Duodenal mucosa (tissue), 2 donors: Measurements from ENCODE around the gene ZNF628.
A peak's percentile ranks its signal among the peaks of the same experiment; 100 is the strongest.

Experiments used
- H3K27ac ChIP-seq: one replicate; pipeline ENCODE4 v1.7.0; 2013; ENCODE audit warnings: low read depth, low read length
- H3K27me3 ChIP-seq, 2 donors: one replicate each; pipeline ENCODE4 v1.7.0; 2013; ENCODE audit warnings: low read length in 2 of 2, control low read depth in 1 of 2; ENCODE audit not compliant: insufficient read depth in 2 of 2, control insufficient read depth in 1 of 2
- H3K36me3 ChIP-seq, 2 donors: one replicate each; pipeline ENCODE4 v1.7.0; 2013; ENCODE audit warnings: low read length in 2 of 2, control low read depth in 1 of 2; ENCODE audit not compliant: insufficient read depth in 2 of 2, control insufficient read depth in 1 of 2
- H3K4me1 ChIP-seq, 2 donors: one replicate each; pipeline ENCODE4 v1.7.0; 2013; ENCODE audit warnings: low read length in 2 of 2, control low read depth in 1 of 2; ENCODE audit not compliant: insufficient read depth in 2 of 2, control insufficient read depth in 1 of 2
- H3K4me3 ChIP-seq, 2 donors: one replicate each; pipeline ENCODE4 v1.7.0; 2013; ENCODE audit warnings: low read length in 2 of 2, low read depth in 1 of 2
- H3K9ac ChIP-seq, 2 donors: one replicate each; pipeline ENCODE4 v1.7.0; 2013; ENCODE audit warnings: low read length in 2 of 2, low read depth in 1 of 2
- H3K9me3 ChIP-seq, 2 donors: one replicate each; pipeline ENCODE4 v1.7.0; 2013; ENCODE audit warnings: low read length in 2 of 2, control low read depth in 1 of 2; ENCODE audit not compliant: control insufficient read depth in 1 of 2

ZNF628 gene

GRCh38 chr19:55477905-55478304 lies 1.5 kb downstream of the ZNF628 start:
- no peak overlapping the region for H3K4me3 ChIP-seq
- no peaks in the 10 kb centered on the region for H3K27me3 ChIP-seq
- peaks cover 0 to 5% of the 10 kb centered on the region in 2 donors for H3K36me3 ChIP-seq
- no peak overlapping the region for H3K27ac ChIP-seq
- no peak overlapping the region for H3K9ac ChIP-seq
- H3K9me3 ChIP-seq = no peaks in the 10 kb centered on the region
- H3K4me1 ChIP-seq = peaks cover 6 to 12% of the 10 kb centered on the region in 2 donors

GRCh38 chr19:55478364-55478763 lies 1.9 kb downstream of the ZNF628 start:
- Histone ChIP-seq H3K9me3 (no peaks in the 10 kb centered on the region), H3K9ac (no peak overlapping the region), H3K27me3 (no peaks in the 10 kb centered on the region), H3K4me3 (no peak overlapping the region), H3K36me3 (peaks cover 0 to 7% of the 10 kb centered on the region in 2 donors), H3K27ac (no peak overlapping the region), H3K4me1 (peaks cover 6 to 12% of the 10 kb centered on the region in 2 donors)

GRCh38 chr19:55479045-55479444 lies 2.6 kb downstream of the ZNF628 start:
- Histone ChIP-seq H3K27me3 (no peaks in the 10 kb centered on the region), H3K27ac (no peak overlapping the region), H3K9ac (no peak overlapping the region), H3K4me3 (no peak overlapping the region), H3K4me1 (peaks cover 6 to 14% of the 10 kb centered on the region in 2 donors), H3K36me3 (peaks cover 0 to 7% of the 10 kb centered on the region in 2 donors), H3K9me3 (no peaks in the 10 kb centered on the region)

GRCh38 chr19:55479451-55480230 lies 3.2 kb downstream of the ZNF628 start:
- Histone ChIP-seq H3K9ac (no peak overlapping the region), H3K9me3 (no peaks in the 10 kb centered on the region), H3K4me3 (no peak overlapping the region), H3K27ac (no peak overlapping the region), H3K4me1 (peaks cover 12 to 20% of the 10 kb centered on the region in 2 donors), H3K27me3 (peaks cover 0 to 2% of the 10 kb centered on the region in 2 donors), H3K36me3 (peaks cover 0 to 7% of the 10 kb centered on the region in 2 donors)

GRCh38 chr19:55481148-55481793 lies 4.9 kb downstream of the ZNF628 start:
- peaks cover 5 to 20% of the 10 kb centered on the region in 2 donors for H3K4me1 ChIP-seq
- no peak overlapping the region for H3K4me3 ChIP-seq
- no peak overlapping the region for H3K27ac ChIP-seq
- no peaks in the 10 kb centered on the region for H3K9me3 ChIP-seq
- no peak overlapping the region for H3K9ac ChIP-seq
- H3K27me3 ChIP-seq = peaks cover 0 to 7% of the 10 kb centered on the region in 2 donors
- peaks cover 0 to 7% of the 10 kb centered on the region in 2 donors for H3K36me3 ChIP-seq

- Histone ChIP-seq H3K27ac (no peak overlapping the region), H3K9me3 (no peaks in the 10 kb centered on the region), H3K27me3 (peaks cover 0 to 9% of the 10 kb centered on the region in 2 donors), H3K4me3 (no peak overlapping the region), H3K9ac (no peak overlapping the region), H3K36me3 (peaks cover 0 to 7% of the 10 kb centered on the region in 2 donors), H3K4me1 (peaks cover 5 to 20% of the 10 kb centered on the region in 2 donors)
Measured at GRCh38 chr19:55481794-55482155, 5.4 kb downstream of the ZNF628 start.

GRCh38 chr19:55482156-55482961 lies 5.9 kb downstream of the ZNF628 start:
- Histone ChIP-seq H3K9me3 (no peaks in the 10 kb centered on the region), H3K4me3 (no peak overlapping the region), H3K4me1 (peaks cover 5 to 20% of the 10 kb centered on the region in 2 donors), H3K27me3 (peaks cover under 1 to 15% of the 10 kb centered on the region in 2 donors), H3K36me3 (peaks cover 0 to 7% of the 10 kb centered on the region in 2 donors), H3K9ac (no peak overlapping the region), H3K27ac (no peak overlapping the region)

- no peak overlapping the region for H3K9ac ChIP-seq
- no peak overlapping the region for H3K27ac ChIP-seq
- no peaks in the 10 kb centered on the region for H3K9me3 ChIP-seq
- peaks cover 6 to 16% of the 10 kb centered on the region in 2 donors for H3K27me3 ChIP-seq
- peaks cover 0 to 7% of the 10 kb centered on the region in 2 donors for H3K36me3 ChIP-seq
- H3K4me3 ChIP-seq = no peak overlapping the region
- peaks cover 5 to 13% of the 10 kb centered on the region in 2 donors for H3K4me1 ChIP-seq
Measured at GRCh38 chr19:55482967-55483705, 6.7 kb downstream of the ZNF628 start.

GRCh38 chr19:55483706-55484592 lies 7.5 kb downstream of the ZNF628 start:
- Histone ChIP-seq H3K36me3 (peaks cover 0 to 7% of the 10 kb centered on the region in 2 donors), H3K27me3 (peaks cover 6 to 16% of the 10 kb centered on the region in 2 donors), H3K9ac (peak overlapping the region in 1 of 2 donors; percentile 43), H3K4me1 (peaks cover 5 to 13% of the 10 kb centered on the region in 2 donors), H3K27ac (no peak overlapping the region), H3K9me3 (no peaks in the 10 kb centered on the region), H3K4me3 (peak overlapping the region; percentile 40 to 69)
